HG02759 (cell line): ENCODE results near the gene HPSE2.
"Not testable (repeated sequence)": the region's sequence is repeated elsewhere in the genome, so short reads cannot be mapped to it uniquely, and the experiment has no call there.

Experiments used
- ATAC-seq: cut with Tn5 transposase; IDR thresholded peaks from one replicate; pipeline ENCODE4 v1.9.1; 2021; ENCODE audit warnings: mild to moderate bottlenecking, moderate library complexity; ENCODE audit not compliant: unreplicated experiment

The HPSE2 gene

DNA sequence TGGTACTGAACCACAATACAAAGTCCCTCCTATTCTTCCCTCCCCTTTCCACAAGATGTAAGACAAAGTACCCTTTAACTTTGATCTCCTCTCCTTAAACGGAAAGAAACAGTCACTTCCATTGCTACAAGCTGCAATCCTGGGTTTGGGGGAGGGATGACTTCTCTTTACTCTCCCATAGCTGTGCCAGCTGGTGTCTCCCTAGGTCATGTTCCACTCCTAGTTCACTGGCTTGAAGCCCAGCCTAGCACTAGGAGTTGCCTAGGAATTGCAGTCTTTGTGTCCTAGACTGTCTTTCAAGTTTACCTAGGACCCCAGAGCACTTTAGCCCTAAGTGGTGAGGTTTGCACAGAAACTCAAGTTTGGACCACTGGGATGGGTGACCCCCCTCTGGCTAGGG, 311.1 kb downstream of the HPSE2 start:
- no peak for ATAC-seq

DNA sequence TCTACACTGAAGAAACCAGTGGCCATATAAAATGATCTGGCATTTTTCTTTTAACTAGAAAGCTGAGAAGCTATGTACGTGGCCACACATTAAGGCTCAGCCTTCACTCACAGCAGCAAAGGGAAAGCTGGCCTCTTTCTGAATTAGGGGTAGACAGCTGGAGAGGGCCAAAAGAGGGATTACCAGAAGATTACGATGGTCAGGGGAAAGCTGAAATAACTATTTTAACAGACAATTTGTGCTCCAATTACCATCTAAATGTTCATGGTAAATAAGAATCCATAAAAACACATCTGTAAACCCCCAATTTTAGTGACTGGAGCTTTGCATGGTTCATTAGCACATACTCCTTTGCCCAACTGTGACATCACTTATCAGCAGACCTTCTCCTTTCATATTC, 314.3 kb downstream of the HPSE2 start:
- ATAC-seq: no peak

DNA sequence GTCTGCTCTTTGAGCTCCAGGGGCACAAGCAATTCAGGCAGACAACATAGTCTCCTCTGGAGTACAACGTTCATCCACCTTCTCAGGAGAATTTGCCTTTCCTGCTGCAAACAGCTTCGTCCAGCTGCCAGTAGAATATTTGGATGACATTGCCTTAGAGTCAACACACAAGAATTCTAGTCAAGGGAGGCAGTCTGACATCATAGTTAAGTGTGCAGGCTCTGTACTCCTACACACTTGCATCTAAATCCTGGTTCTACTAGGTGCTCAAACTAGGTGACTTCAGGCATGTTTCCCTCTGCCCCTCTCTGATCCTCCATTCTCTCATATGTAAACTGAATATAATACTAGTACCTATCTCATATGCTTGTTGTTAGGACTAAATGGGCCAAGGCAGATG, 314.8 kb downstream of the HPSE2 start:
- ATAC-seq: no peak

DNA sequence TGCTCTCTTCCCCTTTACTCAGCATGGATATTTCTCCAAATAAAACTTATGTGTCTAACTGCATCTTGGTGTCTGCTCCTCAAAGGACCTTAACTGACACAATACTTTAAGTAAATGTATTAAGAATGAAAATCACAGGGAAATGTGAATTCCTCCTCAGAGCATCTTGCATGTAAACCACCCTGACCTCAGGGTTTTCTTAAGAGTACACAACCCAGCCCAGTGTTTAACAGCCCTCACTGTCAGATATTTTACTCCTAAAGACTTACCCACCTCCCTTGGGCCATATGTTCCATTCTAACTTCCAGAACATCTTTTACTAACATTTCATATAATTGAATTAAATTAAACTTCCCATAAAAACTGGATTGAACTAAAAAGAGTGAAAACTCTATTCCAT, 315.3 kb downstream of the HPSE2 start:
- ATAC-seq: no peak

DNA sequence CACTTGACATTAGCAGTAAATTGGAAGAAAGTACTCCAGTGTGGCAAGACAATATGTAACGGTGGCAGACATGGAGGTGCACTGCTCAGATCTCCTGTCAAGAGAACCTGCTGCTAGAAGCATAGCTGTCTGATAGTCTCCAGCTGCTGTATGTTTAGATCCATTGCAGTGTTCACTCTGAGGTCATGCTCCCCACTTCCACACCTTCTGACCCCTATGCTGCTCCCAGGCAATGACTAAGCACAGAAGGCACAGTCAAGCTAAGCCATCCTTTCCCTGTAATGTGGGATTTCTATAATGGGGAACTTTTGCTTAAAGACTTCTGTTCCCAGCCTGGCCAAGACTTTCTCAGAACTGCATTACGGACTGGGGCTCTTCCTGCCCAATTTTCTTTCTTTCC, 315.8 kb downstream of the HPSE2 start:
- no peak for ATAC-seq

DNA sequence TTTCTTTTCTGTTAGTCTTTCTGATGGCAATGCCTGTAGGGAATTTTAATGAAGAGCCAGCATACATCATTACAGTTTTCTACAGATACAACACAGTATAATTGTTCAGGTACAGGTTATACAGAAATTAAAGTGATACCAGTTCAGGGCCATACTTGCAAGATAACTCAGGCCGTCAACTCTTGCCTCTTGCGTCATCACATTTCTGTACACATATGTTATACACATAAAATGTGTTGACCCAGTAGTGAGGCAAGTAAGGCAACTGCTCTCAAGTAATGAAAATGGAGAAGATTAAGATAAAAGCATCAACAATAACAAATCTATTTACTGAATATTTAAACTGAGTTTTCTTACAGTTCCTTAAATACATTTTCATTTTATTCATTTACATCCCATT, 317.8 kb downstream of the HPSE2 start:
- no peak for ATAC-seq

DNA sequence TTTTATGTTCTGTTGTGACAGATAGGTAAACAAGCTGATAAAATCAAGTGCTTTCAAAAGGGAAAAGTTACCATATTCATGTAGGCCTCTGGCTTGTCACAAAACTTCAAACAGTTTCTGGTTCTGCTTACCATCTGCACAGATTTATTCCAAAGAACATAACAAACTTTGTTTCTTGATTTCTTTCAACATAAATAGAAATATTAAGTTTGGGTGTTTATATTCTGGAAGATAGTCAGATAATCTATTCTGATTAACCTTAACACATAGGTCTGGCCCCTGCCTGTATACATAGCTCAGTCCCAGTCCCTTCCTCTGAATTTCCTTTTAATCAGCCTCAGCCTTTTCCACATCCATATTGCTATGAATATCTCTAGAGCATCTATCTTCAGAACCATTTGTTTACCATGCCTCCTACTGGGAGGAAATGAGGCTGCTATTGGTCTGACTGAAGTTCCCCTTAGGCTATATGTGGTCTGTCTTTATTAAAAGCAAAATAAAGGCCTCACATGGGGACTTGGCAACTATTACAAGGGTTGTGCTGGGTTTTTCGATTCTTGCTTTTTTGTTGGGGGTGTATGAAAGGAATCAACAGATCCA, 319.0 kb downstream of the HPSE2 start:
- ATAC-seq: no peak

DNA sequence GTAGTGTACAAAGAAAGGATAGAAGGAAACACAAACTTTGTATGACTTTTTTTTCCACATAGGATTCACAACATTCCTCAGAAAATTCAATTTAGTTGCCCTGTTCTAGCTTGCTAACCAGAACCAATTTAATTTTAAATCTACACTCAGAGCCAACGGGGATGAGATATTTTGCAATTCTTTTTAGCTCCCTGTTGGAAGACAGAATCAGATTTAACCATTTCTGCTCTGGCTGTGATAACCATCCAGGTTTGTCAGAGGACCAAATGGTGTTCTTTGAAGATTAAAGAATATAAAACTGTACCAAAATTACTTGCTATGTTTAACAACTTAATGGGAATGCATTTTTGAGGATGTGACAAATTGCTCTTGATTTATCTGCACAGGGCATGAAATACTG, 319.7 kb downstream of the HPSE2 start:
- ATAC-seq: no peak

DNA sequence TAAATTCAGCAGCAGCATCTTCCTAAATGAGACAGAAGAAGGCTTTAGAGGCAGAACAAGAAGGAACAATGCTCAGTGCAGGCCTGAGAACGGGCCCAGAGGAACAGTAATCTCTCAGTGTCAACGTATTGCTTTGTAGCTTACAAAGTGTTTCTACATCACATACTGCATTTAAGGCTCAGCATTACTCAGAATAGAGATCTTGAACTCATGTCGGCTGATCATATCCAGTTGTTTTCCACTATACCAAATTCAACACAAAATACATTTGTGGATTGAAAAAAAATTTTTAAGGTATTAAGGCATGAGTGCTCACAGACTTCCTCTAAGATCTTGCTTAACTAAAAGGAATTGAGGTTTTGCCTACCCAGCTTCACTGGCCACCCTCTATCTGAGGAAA, 325.1 kb downstream of the HPSE2 start:
- no peak for ATAC-seq

DNA sequence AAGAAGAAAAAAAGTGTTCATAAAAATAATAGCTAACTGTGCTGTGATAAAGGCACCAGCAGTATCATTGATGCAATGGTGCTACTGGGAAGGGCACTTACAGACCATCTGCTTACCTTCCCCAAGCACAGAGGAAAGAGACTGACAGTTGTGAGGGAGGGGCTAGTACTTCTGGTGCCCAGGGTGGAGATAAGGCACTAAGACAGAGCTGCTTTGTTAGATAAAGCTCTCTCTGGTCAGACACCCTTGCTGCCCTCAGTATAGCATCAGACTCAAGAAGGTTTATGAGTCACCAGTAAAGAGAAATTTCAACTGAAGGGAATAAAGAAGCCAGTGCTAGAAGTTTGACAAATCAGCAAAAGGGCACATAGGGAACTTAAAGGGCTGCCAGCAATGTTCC, 325.6 kb downstream of the HPSE2 start:
- ATAC-seq: no peak

DNA sequence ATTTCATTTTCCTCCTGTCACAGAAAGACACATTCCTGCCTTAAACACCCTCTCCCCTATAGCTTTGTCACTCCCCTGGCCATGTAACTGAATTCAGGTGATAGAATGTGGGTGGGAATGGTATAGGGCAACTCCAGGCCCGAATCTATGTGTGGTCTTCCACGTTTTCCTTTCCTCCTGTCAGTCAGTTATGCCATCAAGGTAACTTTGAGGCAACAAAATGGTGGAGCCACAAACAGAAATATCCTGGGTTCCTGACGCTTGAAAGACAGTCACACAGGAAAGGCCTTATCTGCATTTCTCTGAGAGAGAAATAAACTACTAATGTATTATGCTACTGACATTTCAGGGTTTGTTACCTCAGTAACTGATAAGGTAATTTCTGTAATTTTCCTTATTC, 326.8 kb downstream of the HPSE2 start:
- ATAC-seq: no peak

DNA sequence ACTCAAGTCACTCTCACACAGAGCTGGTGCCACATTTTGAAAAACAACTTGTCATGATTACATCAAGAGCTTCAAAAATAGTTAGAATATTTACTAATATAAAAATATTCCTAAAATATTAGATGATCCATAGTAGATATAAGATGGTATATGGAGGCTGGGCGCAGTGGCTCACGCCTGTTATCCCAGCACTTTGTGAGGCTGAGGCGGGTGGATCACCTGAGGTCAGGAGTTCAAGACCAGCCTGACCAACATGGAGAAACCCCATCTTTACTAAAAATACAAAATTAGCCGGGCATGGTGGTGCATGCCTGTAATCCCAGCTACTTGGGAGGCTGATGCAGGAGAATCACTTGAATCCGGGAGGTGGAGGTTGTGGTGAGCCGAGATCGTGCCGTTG, 327.4 kb downstream of the HPSE2 start:
- not testable (repeated sequence) for ATAC-seq

DNA sequence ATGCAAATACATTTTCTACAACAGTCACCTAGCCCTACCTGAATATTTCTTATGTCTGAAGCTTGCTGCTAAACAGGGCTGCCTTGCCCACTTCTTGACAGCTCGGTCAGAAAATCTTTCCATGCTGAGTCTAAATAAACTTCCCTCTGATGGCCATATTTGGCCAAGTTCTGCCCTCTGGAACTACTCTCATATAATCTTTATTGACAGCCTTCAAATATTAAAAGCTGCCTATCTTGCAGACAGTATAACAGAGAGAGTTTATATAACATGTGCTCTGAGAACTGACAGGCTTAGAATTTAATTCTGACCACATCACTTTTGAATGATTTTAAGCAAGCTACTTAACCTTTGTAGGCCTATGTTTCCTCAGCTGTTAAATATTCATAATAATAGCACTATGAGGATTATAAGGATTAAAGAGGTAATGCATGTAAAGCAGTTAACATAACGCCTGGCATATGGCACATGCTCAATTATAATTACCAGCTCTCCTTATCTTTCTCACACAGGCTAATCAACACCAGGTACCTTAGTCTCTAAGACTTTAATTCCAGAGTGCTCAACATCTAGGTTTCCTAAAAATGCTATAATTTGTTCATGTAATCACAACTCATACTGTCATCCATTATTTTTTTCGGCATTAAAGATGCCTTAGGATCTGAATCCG, 334.1 kb downstream of the HPSE2 start:
- ATAC-seq: no peak

DNA sequence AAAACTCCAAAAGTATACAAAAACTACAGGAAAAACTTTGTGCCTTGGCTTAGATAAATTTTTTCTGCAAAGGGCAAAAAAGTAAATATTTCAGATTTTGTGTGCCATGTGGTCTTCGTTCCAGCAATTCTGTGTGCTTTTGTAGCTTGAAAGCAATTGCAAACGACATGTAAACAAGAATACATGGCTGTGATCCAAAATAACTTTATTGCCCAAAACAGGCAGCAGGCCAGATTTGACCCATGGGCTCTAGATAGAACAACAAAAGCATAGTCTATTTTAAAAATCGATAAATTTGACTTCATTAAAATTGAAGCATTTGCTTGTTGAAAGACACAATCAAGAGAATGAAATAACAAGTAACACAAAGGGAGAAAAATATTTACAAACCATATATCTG, 336.6 kb downstream of the HPSE2 start:
- no peak for ATAC-seq

DNA sequence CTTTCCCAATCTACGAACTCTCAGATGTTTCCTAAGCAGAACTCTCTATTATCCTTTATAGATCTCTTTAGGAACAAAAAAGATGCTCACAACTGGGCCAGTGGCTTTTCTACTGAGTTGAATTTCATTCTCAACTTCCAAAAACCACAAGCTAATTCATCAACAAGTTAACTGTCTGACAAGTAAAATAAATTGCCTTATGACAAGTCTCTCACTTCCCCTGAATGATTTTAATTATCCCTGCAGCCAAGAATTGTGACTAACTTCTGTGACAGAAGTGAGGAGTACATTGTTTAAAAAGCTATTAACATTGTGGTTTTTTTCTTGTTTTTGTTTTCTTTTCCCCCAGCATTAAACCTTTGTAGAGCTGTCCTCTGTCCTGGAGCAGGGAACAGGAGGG, 343.1 kb downstream of the HPSE2 start:
- ATAC-seq: no peak

DNA sequence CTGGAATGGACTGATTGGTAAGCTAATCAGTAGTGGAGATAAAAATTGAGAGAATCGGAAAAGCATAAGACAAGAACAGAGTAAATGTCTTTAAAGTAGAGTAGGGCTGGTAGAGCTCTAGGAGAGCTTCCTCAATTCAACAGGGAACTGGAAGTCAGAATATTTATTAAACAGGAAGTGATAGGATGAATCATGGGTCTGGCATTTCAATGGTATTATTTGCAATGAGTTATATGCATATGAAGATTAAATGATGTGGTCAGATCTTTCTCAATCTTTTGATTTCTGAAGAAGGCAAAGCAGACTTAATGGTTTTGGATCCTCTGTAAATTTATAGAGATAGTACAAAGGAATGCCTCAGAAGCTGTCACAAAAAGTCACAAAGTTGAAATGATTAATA, 349.0 kb downstream of the HPSE2 start:
- no peak for ATAC-seq

DNA sequence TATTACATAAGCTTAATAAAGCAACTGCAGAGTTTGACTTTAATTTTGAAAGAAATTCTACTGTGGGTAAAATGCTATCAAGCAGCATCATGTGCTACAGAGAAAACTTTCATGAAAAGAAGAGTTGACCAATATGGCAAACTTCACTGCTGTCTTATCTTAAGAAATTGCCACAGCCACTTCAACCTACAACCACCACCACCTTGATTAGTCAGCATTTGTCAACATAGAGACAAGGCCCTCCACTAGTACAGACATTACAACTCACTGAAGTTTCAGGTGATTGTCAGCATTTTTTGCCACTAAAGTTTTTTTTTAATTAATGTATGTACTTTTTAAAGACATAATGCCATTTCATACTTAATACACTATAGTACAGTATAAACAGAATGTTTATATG, 350.3 kb downstream of the HPSE2 start:
- no peak for ATAC-seq

DNA sequence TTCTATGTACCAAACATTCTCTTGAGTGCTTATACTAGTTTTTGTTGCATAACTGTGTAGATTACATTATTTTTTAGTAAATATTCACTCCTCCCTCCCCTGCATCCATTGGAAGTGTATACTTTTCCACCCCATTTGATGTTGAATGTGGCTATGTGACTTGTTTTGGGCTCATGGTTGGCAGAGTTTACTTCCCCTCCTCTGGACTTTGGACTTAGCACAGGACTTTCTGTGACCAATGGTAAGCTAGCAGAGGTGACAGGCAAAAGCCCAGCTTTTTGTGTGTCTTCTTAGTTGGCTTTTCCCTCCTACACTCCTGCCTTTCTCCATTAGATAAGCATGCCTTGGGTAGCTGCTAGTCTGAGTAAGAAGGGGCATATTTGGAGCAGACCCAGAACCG, 353.9 kb downstream of the HPSE2 start:
- ATAC-seq: no peak

DNA sequence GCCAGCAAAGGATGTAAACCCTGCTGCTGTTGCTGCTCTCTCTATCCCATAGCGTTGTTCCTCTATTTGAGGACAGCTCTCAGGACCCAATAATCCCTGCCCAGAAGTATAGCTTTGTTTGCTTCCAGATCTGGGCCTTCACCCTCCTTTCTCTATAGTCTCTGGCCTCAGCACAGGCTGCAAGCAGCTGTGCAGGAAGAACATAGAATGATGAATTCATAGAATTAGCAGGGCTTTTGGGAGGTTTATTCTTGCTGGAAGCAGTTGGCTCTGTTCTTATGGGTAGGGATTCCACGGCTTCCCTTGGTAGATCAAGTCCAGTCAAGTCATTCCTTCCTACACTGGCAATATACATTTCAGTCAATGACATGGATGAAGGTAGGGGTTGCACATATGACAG, 354.7 kb downstream of the HPSE2 start:
- no peak for ATAC-seq

DNA sequence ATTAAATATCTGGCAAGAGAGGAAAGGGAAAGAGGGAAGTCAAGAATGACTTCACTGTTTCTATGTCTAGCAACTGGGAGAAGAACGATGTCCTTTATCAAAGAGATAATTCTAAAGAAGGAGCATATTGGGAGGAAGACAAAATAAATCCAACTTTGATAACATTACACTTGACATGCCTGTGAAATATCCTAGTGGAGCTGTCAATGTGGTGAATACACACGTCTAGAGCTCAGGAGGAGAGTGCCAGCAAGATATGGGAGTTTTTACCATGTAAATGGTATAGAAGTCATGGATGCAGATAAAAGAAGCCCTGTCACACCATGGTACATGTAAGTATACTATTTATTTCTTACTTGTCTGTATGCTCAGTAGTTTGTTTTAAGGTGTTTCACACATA, 356.7 kb downstream of the HPSE2 start:
- ATAC-seq: no peak

DNA sequence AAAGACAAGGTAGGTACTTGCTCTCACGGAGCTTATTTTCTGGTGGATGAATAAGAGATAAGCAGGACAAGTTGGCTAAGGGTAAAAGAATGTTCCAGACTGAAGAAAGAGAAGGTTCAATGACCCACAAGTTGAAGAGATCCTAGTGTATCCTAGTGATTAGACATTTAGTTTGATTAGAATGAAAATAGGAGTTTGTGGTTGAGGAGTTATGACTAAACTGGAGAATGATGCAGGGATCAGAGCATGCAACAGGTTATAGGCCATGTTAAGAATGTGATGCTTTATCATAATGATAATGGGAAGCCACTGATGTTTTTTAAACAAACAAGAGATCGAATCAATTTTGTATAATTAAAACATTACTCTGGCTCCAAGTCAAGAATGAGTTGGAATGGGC, 357.2 kb downstream of the HPSE2 start:
- ATAC-seq: no peak

DNA sequence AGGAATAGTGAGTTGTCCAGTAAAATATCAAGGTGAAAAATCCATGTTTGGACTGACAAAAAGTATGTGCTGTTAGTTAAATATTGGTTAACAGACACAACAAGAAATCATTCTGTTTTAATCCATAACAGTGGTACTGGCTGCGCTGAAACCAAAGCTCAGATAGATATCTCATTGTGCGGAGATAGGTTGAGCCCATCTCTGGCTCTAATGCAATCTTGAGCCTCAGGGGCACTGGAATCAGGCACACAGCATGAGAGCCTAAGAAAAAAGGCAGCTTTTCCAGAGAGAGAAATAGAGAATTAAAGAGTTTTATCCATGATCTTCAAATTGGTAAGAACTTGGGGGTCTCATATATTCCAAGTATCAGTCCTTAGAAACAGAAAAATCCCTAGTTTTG, 373.7 kb downstream of the HPSE2 start:
- no peak for ATAC-seq

DNA sequence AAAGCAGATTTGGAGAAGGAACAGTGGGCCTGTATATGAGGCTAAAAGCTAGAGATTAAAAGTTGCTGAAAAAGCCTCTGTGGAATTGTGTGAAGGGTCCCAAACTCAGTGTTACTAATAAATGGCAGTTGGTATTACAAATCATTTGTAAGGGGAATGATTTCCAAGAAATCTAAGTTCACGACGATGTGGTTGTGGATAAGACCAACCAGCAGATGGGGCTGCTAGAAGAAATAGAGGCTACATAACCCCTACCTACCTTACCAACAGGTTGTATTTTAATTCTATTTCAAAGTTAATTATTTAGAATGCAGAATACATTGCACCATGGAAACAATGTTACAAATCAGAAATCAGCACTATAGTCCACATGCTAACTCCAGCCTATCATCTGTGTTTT, 377.1 kb downstream of the HPSE2 start:
- ATAC-seq: no peak
